Measurements from ENCODE around the gene PRKAR1B.

GRCh38 chr7:604884-605531 lies 122.1 kb downstream of the PRKAR1B start:
- TF ChIP-seq, protein P1, sequence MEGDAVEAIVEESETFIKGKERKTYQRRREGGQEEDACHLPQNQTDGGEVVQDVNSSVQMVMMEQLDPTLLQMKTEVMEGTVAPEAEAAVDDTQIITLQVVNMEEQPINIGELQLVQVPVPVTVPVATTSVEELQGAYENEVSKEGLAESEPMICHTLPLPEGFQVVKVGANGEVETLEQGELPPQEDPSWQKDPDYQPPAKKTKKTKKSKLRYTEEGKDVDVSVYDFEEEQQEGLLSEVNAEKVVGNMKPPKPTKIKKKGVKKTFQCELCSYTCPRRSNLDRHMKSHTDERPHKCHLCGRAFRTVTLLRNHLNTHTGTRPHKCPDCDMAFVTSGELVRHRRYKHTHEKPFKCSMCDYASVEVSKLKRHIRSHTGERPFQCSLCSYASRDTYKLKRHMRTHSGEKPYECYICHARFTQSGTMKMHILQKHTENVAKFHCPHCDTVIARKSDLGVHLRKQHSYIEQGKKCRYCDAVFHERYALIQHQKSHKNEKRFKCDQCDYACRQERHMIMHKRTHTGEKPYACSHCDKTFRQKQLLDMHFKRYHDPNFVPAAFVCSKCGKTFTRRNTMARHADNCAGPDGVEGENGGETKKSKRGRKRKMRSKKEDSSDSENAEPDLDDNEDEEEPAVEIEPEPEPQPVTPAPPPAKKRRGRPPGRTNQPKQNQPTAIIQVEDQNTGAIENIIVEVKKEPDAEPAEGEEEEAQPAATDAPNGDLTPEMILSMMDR (IDR thresholded peaks at IDR 0.05) = no peak
- TF ChIP-seq POLR2A (IDR thresholded peaks at IDR 0.05) = no peak

Measured in stomach (tissue), 4 donors.